ENCODE data around the gene PTPRT.

Gene PTPRT

GRCh38 chr20:42739683-42740082 is 450.0 kb downstream of the PTPRT start:
- CTCF ChIA-PET, result no interaction called here
- Histone ChIP-seq H3K4me3 (ENCODE audit: low read depth, low read length) (no peak overlapping the region), H3K27ac (ENCODE audit: extremely low read depth, low read depth, low read length) (no peak overlapping the region), H3K9me3 (ENCODE audit: control insufficient read depth, insufficient read depth, low read depth, low read length) (no peaks in the 10 kb centered on the region), H3K4me1 (ENCODE audit: control insufficient read depth, insufficient read depth, low read length) (no peaks in the 10 kb centered on the region), H3K36me3 (ENCODE audit: control insufficient read depth in 2 of 2, insufficient read depth in 1 of 2, low read length in 2 of 2) (no peaks in the 10 kb centered on the region)
- POLR2A ChIA-PET, result no interaction called here
- TF ChIP-seq ZNF239 (tag by site-specific recombination; IDR thresholded peaks at IDR 0.05) (no peak), ZNF704 (tag by site-specific recombination; IDR thresholded peaks at IDR 0.05) (no peak), KLF10 (tag by site-specific recombination; IDR thresholded peaks at IDR 0.05) (no peak), ZNF112 (tag by site-specific recombination; IDR thresholded peaks at IDR 0.05) (no peak), GLIS1 (tag by site-specific recombination; IDR thresholded peaks at IDR 0.05) (no peak), ZNF174 (tag by site-specific recombination; IDR thresholded peaks at IDR 0.05) (no peak), ZSCAN30 (tag by site-specific recombination; IDR thresholded peaks at IDR 0.05) (no peak), CTCF (tag by site-specific recombination; IDR thresholded peaks at IDR 0.05) (no peak), KLF9 (tag by site-specific recombination; IDR thresholded peaks at IDR 0.05; ENCODE audit: low read depth) (no peak), ZNF18 (tag by site-specific recombination; IDR thresholded peaks at IDR 0.05) (no peak), ZNF266 (tag by site-specific recombination; IDR thresholded peaks at IDR 0.05; ENCODE audit: low read depth) (no peak), ZNF510 (tag by site-specific recombination; IDR thresholded peaks at IDR 0.05; ENCODE audit: insufficient replicate concordance) (no peak)

GRCh38 chr20:42735539-42735938 is 454.2 kb downstream of the PTPRT start:
- Histone ChIP-seq H3K9me3 (ENCODE audit: control insufficient read depth, insufficient read depth, low read depth, low read length) (no peaks in the 10 kb centered on the region), H3K36me3 (ENCODE audit: control insufficient read depth in 2 of 2, insufficient read depth in 1 of 2, low read length in 2 of 2) (no peaks in the 10 kb centered on the region), H3K4me3 (ENCODE audit: low read depth, low read length) (no peak overlapping the region), H3K4me1 (ENCODE audit: control insufficient read depth, insufficient read depth, low read length) (no peaks in the 10 kb centered on the region), H3K27ac (ENCODE audit: extremely low read depth, low read depth, low read length) (no peak overlapping the region)
- ChIA-PET CTCF (no interaction called here), POLR2A (no interaction called here)
- TF ChIP-seq ZNF830 (tag by site-specific recombination; IDR thresholded peaks at IDR 0.05; ENCODE audit: low read depth) (no peak), ZSCAN4 (tag by site-specific recombination; IDR thresholded peaks at IDR 0.05) (no peak)

GRCh38 chr20:42734660-42735368 is 454.9 kb downstream of the PTPRT start:
- ChIA-PET CTCF (no interaction called here), POLR2A (no interaction called here)
- Histone ChIP-seq H3K9me3 (ENCODE audit: control insufficient read depth, insufficient read depth, low read depth, low read length) (no peaks in the 10 kb centered on the region), H3K27ac (ENCODE audit: extremely low read depth, low read depth, low read length) (no peak overlapping the region), H3K36me3 (ENCODE audit: control insufficient read depth in 2 of 2, insufficient read depth in 1 of 2, low read length in 2 of 2) (no peaks in the 10 kb centered on the region), H3K4me3 (ENCODE audit: low read depth, low read length) (no peak overlapping the region), H3K4me1 (ENCODE audit: control insufficient read depth, insufficient read depth, low read length) (no peaks in the 10 kb centered on the region)
- no peak for TF ChIP-seq ZNF394 (tag by site-specific recombination; IDR thresholded peaks at IDR 0.05; ENCODE audit: borderline replicate concordance)
- TF ChIP-seq RBAK (tag by site-specific recombination; IDR thresholded peaks at IDR 0.05), result no peak
- TF ChIP-seq ZFP3 (tag by site-specific recombination; IDR thresholded peaks at IDR 0.05; ENCODE audit: low read depth), result no peak
- TF ChIP-seq ZNF510 (tag by site-specific recombination; IDR thresholded peaks at IDR 0.05; ENCODE audit: insufficient replicate concordance), result no peak
- no peak for TF ChIP-seq ZBTB48 (tag by site-specific recombination; IDR thresholded peaks at IDR 0.05)
- TF ChIP-seq GLI2 (tag by site-specific recombination; IDR thresholded peaks at IDR 0.05; ENCODE audit: borderline replicate concordance, low read depth), result no peak
- no peak for TF ChIP-seq AEBP2 (tag by site-specific recombination; IDR thresholded peaks at IDR 0.05; ENCODE audit: borderline replicate concordance)
- no peak for TF ChIP-seq ZNF391 (tag by site-specific recombination; IDR thresholded peaks at IDR 0.05; ENCODE audit: borderline replicate concordance, low read depth)
- TF ChIP-seq FEZF1 (tag by site-specific recombination; IDR thresholded peaks at IDR 0.05), result no peak
- no peak for TF ChIP-seq ZNF571 (tag by site-specific recombination; IDR thresholded peaks at IDR 0.05)
- no peak for TF ChIP-seq KLF8 (tag by site-specific recombination; IDR thresholded peaks at IDR 0.05)
- TF ChIP-seq ZNF404 (tag by site-specific recombination; IDR thresholded peaks at IDR 0.05), result no peak
